Inferior parietal cortex (tissue), 1 donor: ENCODE results near the gene STAP2.

Experiments used
- DNase-seq: peaks from one replicate; pipeline ENCODE4 v3.0.0-alpha.2; 2016; ENCODE audit errors: extremely low spot score

Gene STAP2

GRCh38 chr19:4338441-4339355, at the start of gene STAP2:
TSS of gene STAP2 (minus strand) at chr19:4338827. CDS start at chr19:4338753, 74 bp downstream.
- no peak for DNase-seq

GRCh38 chr19:4386041-4386782, 47.6 kb upstream of the STAP2 start:
- peak; percentile 62 for DNase-seq

GRCh38 chr19:4385291-4386040, 46.8 kb upstream of the STAP2 start:
- DNase-seq, result no peak

GRCh38 chr19:4380254-4380727, 41.7 kb upstream of the STAP2 start:
- DNase-seq, result no peak

- no peak for DNase-seq
Measured at GRCh38 chr19:4379383-4380253, 41.0 kb upstream of the STAP2 start.

- no peak for DNase-seq
Measured at GRCh38 chr19:4378886-4379285, 40.3 kb upstream of the STAP2 start.

- DNase-seq, result no peak
Measured at GRCh38 chr19:4376991-4377781, 38.6 kb upstream of the STAP2 start.

- no peak for DNase-seq
Measured at GRCh38 chr19:4376671-4376990, 38.0 kb upstream of the STAP2 start.

- no peak for DNase-seq
Measured at GRCh38 chr19:4376028-4376670, 37.5 kb upstream of the STAP2 start.

- peak; percentile 68 for DNase-seq
Measured at GRCh38 chr19:4375164-4376027, 36.8 kb upstream of the STAP2 start.

- no peak for DNase-seq
Measured at GRCh38 chr19:4374498-4375163, 36.0 kb upstream of the STAP2 start.

- DNase-seq, result peak; percentile 60
Measured at GRCh38 chr19:4373601-4374497, 35.2 kb upstream of the STAP2 start.

- no peak for DNase-seq
Measured at GRCh38 chr19:4373013-4373367, 34.4 kb upstream of the STAP2 start.

- DNase-seq, result no peak
Measured at GRCh38 chr19:4372165-4373012, 33.8 kb upstream of the STAP2 start.

GRCh38 chr19:4371247-4372164, 32.9 kb upstream of the STAP2 start:
- DNase-seq, result no peak
